ENCODE measurements around the gene NFASC. TPM values are rescaled to one million over a fixed set of nuclear protein-coding genes. Genes with fewer than 3 reads are reported as not detected.

The NFASC gene
- total and polyA plus RNA-seq, 9 of the 15 experiments (the other 6 are each of a cell fraction or from before 2014, with no cell fraction given) = 0.03 to 0.16 (median 0.06) TPM; not detected in 6

- TF ChIP-seq ZNF639 (CRISPR knock-in tag; conservative IDR thresholded peaks at IDR 0.05 in 1 of 2, IDR thresholded peaks at IDR 0.05 in 1 of 2) (no peak), TFE3 (CRISPR knock-in tag; IDR thresholded peaks at IDR 0.05) (no peak), ZNF76 (CRISPR knock-in tag; IDR thresholded peaks at IDR 0.05; ENCODE audit: borderline replicate concordance) (no peak), PTBP1 (IDR thresholded peaks at IDR 0.05; ENCODE audit: low read depth, low read length) (no peak), ZFPM2 (CRISPR knock-in tag; IDR thresholded peaks at IDR 0.05) (no peak), HDAC3 (IDR thresholded peaks at IDR 0.05; ENCODE audit: borderline replicate concordance, partially characterized antibody) (no peak), ZNF512 (tag; IDR thresholded peaks at IDR 0.05) (no peak)
Measured at GRCh38 chr1:205062319-205062718, 191.7 kb downstream of the NFASC start (continued).

All from K562 (cell line).